HG02763 (cell line): Measurements from ENCODE around the gene LHFPL3.
"Not testable (repeated sequence)": the region's sequence is repeated elsewhere in the genome, so short reads cannot be mapped to it uniquely, and the experiment has no call there.

ENCODE experiments used
- ATAC-seq: cut with Tn5 transposase; IDR thresholded peaks from one replicate; pipeline ENCODE4 v1.9.1; 2021; ENCODE audit warnings: mild to moderate bottlenecking, moderate library complexity; ENCODE audit not compliant: unreplicated experiment

LHFPL3 gene

GRCh38 chr7:104328296-104328969, at the start of gene LHFPL3:
TSS of gene LHFPL3 (plus strand) at chr7:104328603.
- no peak for ATAC-seq

GRCh38 chr7:104281685-104282084, 46.7 kb upstream of the LHFPL3 start:
- ATAC-seq = not testable (repeated sequence)

GRCh38 chr7:104286839-104287238, 41.6 kb upstream of the LHFPL3 start:
- no peak for ATAC-seq

GRCh38 chr7:104288137-104288536, 40.3 kb upstream of the LHFPL3 start:
- ATAC-seq = no peak

GRCh38 chr7:104294291-104294690, 34.1 kb upstream of the LHFPL3 start:
- ATAC-seq = no peak

- ATAC-seq = no peak
Observed at GRCh38 chr7:104296266-104296665, 32.1 kb upstream of the LHFPL3 start.

- ATAC-seq = no peak
Observed at GRCh38 chr7:104296900-104297299, 31.5 kb upstream of the LHFPL3 start.

GRCh38 chr7:104299323-104299722, 29.1 kb upstream of the LHFPL3 start:
- no peak for ATAC-seq

GRCh38 chr7:104299777-104300176, 28.6 kb upstream of the LHFPL3 start:
- no peak for ATAC-seq

- ATAC-seq = no peak
Observed at GRCh38 chr7:104306793-104307192, 21.6 kb upstream of the LHFPL3 start.

GRCh38 chr7:104317948-104318629, 10.3 kb upstream of the LHFPL3 start:
- ATAC-seq = no peak

GRCh38 chr7:104327534-104327933, 869 bp upstream of the LHFPL3 start:
- ATAC-seq = no peak

GRCh38 chr7:104327938-104328295, 486 bp upstream of the LHFPL3 start:
- no peak for ATAC-seq

- ATAC-seq = no peak
Observed at GRCh38 chr7:104328970-104329825, 795 bp downstream of the LHFPL3 start.

- no peak for ATAC-seq
Observed at GRCh38 chr7:104341546-104341945, 13.1 kb downstream of the LHFPL3 start.

- ATAC-seq = no peak
Observed at GRCh38 chr7:104352736-104353135, 24.3 kb downstream of the LHFPL3 start.

GRCh38 chr7:104357166-104357565, 28.8 kb downstream of the LHFPL3 start:
- ATAC-seq = no peak

- no peak for ATAC-seq
Observed at GRCh38 chr7:104358446-104359132, 30.2 kb downstream of the LHFPL3 start.

GRCh38 chr7:104362756-104363155, 34.4 kb downstream of the LHFPL3 start:
- no peak for ATAC-seq

- no peak for ATAC-seq
Observed at GRCh38 chr7:104363355-104363754, 35.0 kb downstream of the LHFPL3 start.

GRCh38 chr7:104366390-104366789, 38.0 kb downstream of the LHFPL3 start:
- no peak for ATAC-seq
